Measurements from ENCODE around the gene ST3GAL4.

Gene ST3GAL4

GRCh38 chr11:126452241-126453101, 97.0 kb downstream of the ST3GAL4 start:
- DNase-seq (ENCODE audit: low spot score), result no peak

GRCh38 chr11:126456089-126456488, 100.6 kb downstream of the ST3GAL4 start:
- DNase-seq (ENCODE audit: low spot score), result no peak

- DNase-seq (ENCODE audit: low spot score), result no peak
Measured at GRCh38 chr11:126456783-126457542, 101.5 kb downstream of the ST3GAL4 start.

DNA sequence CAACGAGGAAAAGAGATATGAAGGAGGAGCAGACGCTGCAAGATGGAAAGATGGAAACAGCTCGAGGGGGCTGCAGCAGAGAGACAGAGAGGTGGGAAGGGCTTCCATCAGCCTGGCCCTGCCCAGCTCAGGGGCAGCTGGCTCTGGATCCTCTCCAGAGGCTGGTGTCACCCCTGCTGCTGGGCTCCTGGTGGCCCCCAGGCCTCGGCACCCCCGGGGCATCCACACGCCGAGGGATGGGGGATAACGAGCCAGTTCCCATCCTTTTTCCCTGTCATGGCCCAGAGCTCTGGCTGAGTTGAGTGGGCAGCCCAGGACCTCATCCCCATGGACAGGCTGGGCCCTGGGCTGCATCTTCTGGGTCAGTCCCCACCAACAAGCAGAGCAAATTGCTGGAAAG, 102.3 kb downstream of the ST3GAL4 start:
- no peak for DNase-seq (ENCODE audit: low spot score)

DNA sequence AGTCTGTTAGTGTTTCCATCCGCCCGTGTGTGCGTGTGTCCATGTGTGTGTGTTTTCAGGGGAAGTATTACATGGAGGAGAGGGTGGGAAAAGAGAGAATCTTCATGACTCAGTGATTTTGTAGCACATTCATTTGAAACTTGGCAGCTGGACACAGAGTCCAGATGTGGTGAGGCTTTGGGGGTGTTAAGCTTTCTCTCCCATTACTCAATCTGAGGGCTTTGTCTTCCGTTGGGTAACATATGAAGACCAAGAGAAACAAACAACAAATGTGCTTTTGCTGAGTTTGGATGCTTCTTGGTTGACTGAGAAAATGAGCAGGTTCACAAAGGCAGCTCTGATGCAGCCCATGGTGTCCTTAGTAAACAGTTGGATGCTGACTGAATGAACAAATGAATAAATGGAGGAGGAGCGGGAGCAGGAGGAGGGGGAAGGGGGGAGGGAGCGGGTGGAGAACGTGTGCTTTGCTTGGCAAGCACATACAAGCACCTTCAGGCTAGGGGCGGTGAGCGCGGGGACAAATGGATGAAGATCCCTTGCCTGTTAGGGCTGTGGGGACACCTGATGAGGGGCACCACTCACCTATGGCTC, 104.3 kb downstream of the ST3GAL4 start:
- peak; percentile 82 for DNase-seq (ENCODE audit: low spot score)

DNA sequence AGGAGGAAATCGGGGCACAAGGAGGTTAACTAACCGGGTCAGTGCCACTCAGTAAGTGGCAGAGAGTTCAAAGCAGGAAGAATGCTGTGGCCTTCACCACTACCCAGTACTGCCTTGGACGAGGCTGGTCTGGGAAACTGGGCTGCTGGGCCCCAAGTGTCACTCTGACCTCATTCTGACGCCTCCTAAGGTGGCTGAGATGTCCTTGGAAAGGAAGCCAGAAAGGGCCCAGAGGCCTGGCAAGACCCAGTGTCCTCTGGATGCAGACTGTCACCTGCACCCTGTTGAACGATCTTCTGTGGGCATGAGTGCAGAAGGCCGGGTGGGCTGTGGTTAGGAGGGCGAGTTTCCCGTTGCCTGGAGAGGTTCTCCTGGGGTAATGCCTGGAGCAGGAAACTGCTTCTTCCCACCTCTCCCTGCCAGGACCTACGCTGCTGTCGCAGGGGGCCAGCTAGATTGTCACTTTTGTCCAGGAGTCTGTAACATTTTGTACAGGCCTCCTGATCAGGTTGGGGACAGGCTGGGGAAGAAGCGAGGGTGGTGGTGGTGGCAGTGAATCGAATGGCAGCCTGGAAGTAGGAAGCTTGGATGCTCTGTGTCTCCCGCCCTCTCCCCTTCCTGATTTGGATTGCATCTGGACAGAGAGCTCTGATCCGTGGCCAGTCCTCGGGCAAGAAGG, 105.1 kb downstream of the ST3GAL4 start:
- DNase-seq (ENCODE audit: low spot score), result no peak

DNA sequence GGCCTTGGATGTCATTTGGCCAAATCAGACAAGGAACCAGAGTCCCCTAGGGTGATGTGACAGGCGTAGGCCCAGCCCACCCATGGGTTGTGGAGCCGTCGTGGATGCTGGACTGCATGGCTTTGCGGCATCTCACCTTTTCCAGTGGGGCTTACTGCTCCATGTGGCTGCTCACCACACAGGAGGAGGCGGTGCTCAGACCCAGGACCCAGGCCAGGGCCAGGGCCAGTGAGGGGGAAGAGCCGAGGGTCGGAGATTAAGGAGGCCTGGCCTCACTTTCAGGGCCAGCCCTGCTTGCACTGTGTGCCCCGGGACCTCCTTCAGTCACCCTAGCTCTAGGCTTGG, 105.6 kb downstream of the ST3GAL4 start:
- no peak for DNase-seq (ENCODE audit: low spot score)

DNA sequence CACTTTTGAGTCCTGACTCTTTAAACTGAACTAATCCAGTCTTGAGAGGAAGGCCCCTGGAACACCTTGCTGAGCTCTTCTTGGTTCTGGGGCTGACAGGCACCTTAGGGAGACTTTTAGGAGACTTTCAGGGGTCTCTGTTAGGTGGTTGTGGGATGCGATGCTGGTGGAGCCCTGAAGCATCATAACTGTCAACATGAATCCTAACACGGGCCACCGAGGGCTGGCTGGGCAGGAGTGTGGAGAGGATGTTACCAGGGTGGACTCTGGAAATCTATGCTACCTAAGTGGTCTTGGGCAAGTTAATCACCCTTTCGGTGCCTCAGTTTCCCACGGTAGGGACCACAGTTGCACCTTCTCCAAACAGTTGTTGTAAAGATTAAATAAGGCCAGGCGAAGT, 106.5 kb downstream of the ST3GAL4 start:
- DNase-seq (ENCODE audit: low spot score), result no peak

- no peak for DNase-seq (ENCODE audit: low spot score)
Measured at GRCh38 chr11:126462422-126462821, 106.9 kb downstream of the ST3GAL4 start.

Measured in globus pallidus (tissue), 1 donor.